Placental pericyte (primary cell): ENCODE data around the gene GABRR2. TPM values are rescaled to one million over a fixed set of nuclear protein-coding genes. Genes with fewer than 3 reads are reported as not detected.

ENCODE experiments used
- total RNA-seq: library from RNA; depleted of rRNA; stranded (reverse); fragments of >200 nt; gene quantifications from 2 replicates; pipeline ENCODE4 v1.2.3, GENCODE V29; 2012

GABRR2 gene
- total RNA-seq, result 0.14 TPM in 1 of 2 replicates, not detected in the other

DNA sequence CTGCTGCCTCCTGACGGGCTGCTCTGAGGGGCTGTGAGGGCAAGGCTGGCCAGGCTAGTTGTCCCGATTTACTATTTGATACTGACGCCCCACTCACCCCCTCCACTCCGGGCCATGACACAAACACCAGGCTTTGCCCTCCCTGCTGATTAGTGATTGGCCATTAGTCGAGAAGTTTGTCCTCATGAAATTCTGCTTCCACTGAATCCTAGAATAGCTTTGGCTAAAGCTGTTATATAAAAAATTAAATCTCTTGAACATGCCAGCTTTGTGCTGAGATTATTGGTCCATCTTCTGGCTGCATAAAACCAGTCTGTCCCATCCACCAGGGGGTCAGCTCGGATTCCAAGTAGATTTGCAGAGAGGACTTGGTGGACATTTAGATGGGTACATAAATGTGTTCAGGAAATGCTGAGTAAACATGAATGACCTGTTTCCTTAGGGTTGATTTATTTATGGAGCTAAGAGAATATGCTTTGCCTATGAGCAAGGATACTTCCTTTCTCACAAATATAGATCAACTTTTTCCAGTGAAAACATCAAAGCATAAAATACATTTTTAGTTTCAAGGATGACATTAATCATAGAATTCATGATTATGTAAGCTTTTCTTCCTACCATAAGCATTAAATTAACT, at the start of gene GABRR2:
TSS of gene GABRR2 (minus strand) at position 51 of the 637 bp plus-strand sequence. CDS start 134 bp downstream, outside the sequence.

DNA sequence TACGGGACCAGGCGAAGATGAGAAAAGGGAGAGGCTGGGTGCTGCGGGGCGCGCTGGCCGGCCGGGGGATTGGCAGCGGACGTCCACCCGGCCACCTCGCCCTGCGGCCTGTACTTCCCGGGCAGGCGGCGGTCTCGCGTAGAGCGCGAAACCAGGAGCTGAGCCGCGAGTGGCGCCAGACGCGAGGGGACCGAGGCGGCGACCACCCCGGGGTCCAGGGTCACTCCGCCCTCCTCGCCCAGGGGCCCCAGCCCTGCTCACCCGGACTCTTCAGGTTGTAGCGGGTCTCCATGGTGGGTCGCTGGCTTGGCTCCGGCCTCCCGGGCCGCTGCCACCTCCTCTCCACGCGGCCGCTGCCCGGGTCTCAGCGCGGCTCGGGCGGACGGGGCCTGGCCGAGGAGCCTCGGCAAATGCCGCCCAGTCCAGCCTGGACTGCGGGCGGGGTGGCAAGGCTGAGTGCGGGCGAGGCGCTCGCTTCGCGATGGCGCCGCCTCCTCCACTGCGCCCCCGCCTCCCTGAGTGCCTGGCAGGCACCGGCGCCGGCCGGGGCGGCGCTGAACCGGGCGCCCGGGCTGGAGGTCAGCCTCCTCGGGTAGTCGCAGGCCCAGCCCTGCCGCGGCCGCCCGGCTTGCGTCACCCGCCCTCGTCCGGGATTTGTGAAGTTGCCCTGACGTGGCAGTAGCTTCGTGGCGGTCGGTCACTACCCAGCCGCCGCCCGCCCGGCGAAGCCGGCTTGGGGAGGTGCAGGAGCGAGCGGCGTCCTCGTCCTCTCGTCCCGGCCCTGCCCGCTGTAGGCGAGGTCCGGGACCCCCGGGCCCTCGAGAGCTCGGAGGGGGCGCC, 37.4 kb upstream of the GABRR2 start, which contains the start of gene UBE2J1:
TSS of gene UBE2J1 (minus strand) at position 445 of the 840 bp plus-strand sequence. CDS start at position 292, 153 bp downstream.

DNA sequence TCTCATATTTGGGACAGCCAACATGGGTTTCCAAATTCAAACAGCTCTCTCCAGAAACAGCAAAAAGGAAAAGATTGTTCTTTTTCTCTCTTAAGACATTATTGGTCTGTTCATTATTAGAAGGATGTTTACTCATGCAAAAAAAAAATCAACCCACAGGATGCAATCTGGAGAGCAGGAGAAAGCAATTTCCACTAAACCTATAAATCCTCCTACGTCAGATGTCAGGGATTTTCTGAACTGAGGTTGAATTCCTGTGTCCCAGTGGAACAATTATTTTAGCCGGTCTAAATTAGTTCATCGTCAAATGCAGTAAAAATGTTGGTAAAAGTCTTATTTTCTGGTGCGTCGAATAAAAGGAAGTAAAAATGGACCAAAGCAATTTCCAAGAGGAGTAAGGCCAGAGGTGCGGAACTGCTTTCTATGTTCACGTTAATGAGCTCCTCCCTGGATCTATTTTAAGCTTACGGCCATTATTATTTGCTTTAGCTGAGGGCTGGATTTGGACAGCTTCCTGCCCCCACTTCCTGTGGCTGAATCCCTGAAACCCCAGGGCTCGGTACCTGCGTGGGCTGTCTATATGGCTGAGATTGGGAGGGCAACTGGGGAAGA, 97.7 kb downstream of the GABRR2 start, which contains the start of gene GABRR1:
TSS of gene GABRR1 (minus strand) at position 60 of the 612 bp plus-strand sequence. CDS start at position 24, 36 bp downstream.

Other genes with a start within 250 kb of the GABRR2 start
- 22.9 and 107 TPM in 2 replicates for gene PNRC1, start 234.5 kb downstream of the GABRR2 start, total RNA-seq
- under 0.01 TPM in 1 of 2 replicates, not detected in the other for gene SRSF12, start 197.2 kb downstream of the GABRR2 start, total RNA-seq
- 1.3 and 5.7 TPM in 2 replicates for gene PM20D2, start 169.2 kb downstream of the GABRR2 start, total RNA-seq
- not detected in 2 replicates for gene GABRR1, start 97.9 kb downstream of the GABRR2 start, total RNA-seq
- gene UBE2J1, start 37.4 kb upstream of the GABRR2 start, total RNA-seq, result 48.2 and 61.7 TPM in 2 replicates
- gene RRAGD, start 97.0 kb upstream of the GABRR2 start, total RNA-seq, result 0.22 and 1.4 TPM in 2 replicates
- gene ANKRD6, start 117.9 kb upstream of the GABRR2 start, total RNA-seq, result 0.22 and 0.43 TPM in 2 replicates